Esophagus muscularis mucosa (tissue), 4 donors: ENCODE results near the gene SF3A1. TPM values are rescaled to one million over a fixed set of nuclear protein-coding genes. Genes with fewer than 3 reads are reported as not detected.
A peak's percentile ranks its signal among the peaks of the same experiment; 100 is the strongest.

ENCODE experiments used
- DNase-seq: peaks from one replicate; pipeline ENCODE4 v3.0.0-alpha.2; 2017; ENCODE audit errors: extremely low spot score
- H3K27ac ChIP-seq, 4 donors: fragments of 200-600 bp; sonication (generic); replicated peaks in 1 of 4; 1 replicate in 3 of 4; 2 replicates in 1 of 4; pipeline ENCODE4 v1.5.1; 2016 to 2019; ENCODE audit warnings: mild to moderate bottlenecking in 1 of 4
- H3K27me3 ChIP-seq, 4 donors: fragments of 200-600 bp; sonication (generic); one replicate each; pipeline versions ENCODE4 v1.5.1 to v1.6.0; 2016 to 2019
- H3K36me3 ChIP-seq, 4 donors: fragments of 200-600 bp; sonication (generic); one replicate each; pipeline ENCODE4 v1.5.1; 2016 to 2019
- H3K4me1 ChIP-seq, 4 donors: fragments of 200-600 bp; sonication (generic); one replicate each; pipeline ENCODE4 v1.5.1; 2016 to 2019
- H3K4me3 ChIP-seq, 4 donors: fragments of 200-600 bp; sonication (generic); 1 replicate in 2 of 4; 2 replicates in 2 of 4; pipeline ENCODE4 v1.5.1; 2016 to 2019; ENCODE audit warnings: mild to moderate bottlenecking in 4 of 4, moderate library complexity in 1 of 4
- H3K9me3 ChIP-seq, 4 donors: fragments of 200-600 bp; sonication (generic); 1 replicate in 3 of 4; 2 replicates in 1 of 4; pipeline ENCODE4 v1.5.1; 2016 to 2019
- EP300 ChIP-seq: sonication (generic); formaldehyde crosslinking; IDR thresholded peaks from one replicate; pipeline ENCODE4 v1.6.1; 2017; ENCODE audit warnings: antibody characterized with exemption
- POLR2A ChIP-seq: fragments of 450-650 bp; IDR thresholded peaks from one replicate; pipeline ENCODE4 v1.6.1; 2017; ENCODE audit warnings: antibody characterized with exemption, moderate library complexity, mild to moderate bottlenecking, low read depth
- POLR2AphosphoS5 ChIP-seq, 2 donors: sonication (generic); formaldehyde crosslinking; IDR thresholded peaks; one replicate each; pipeline ENCODE4 v1.6.1; 2017; ENCODE audit warnings: antibody characterized with exemption in 2 of 2
- WGBS: methylation state at CpG from one replicate; pipeline ENCODE4 v1.1.5; 2018; 5-methylcytosine and 5-hydroxymethylcytosine counted together
- intact Hi-C: fragments of 100-400 bp; cut with DNase I; formaldehyde crosslinking; loops from one replicate; pipeline ENCODE4 v1.15.1; 2023
- total RNA-seq, 4 donors: library from RNA; depleted of rRNA; stranded (reverse); fragments of >200 nt; gene quantifications; one replicate each; pipeline versions ENCODE4 v1.1.0 to v1.2.1, GENCODE V29; 2016
- TF ChIP-seq, protein P1 (sequence below), 3 experiments: fragments of 200-600 bp in 2 of 3; fragments of 450-650 bp in 1 of 3; sonication (generic) in 2 of 3; IDR thresholded peaks; one replicate each; pipeline ENCODE4 v1.5.1; 2017 to 2019; ENCODE audit warnings: antibody characterized with exemption in 3 of 3, mild to moderate bottlenecking in 2 of 3, moderate library complexity in 1 of 3

SF3A1 gene
- total RNA-seq, 4 donors from 2014 or later: 32.8 to 85.8 (median 60.0) TPM

DNA sequence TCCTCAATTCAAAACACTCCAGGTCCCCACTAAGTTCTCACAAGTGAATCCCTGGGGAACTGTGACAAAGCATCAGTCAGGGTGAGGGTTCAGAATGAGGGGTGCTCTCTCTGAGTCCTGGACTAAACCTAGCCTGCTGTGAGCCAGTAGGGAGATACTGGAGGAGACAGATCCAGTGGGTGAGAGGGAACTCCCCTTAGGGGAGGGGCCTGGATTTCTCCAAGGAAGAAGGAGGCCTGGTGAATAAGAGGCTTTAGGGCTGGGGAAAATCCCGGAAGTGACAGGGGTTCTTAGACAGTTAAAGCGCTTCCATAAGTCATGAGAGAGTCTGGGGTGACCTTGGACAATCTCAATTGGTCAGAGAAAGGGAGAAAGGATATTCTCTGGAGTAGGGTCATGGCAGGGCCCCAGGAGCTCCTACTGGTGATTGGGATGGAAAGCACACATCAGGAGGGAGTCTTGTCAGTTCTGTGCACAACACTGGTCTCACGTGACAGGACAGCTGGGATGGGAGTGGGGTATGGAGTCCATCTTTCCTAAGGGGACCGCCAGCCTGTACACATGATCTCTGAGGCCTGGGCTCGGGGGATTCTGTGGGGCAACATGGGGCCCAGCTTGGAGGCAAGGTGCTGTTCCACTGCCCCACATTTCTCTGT, 31.5 kb downstream of the SF3A1 start:
- H3K27me3 ChIP-seq: no peaks in the 10 kb centered on the region
- peaks cover 0 to 16% (median 10%) of the 10 kb centered on the region in 4 donors for H3K36me3 ChIP-seq
- H3K4me1 ChIP-seq: peaks cover 58 to 69% (median 68%) of the 10 kb centered on the region in 4 donors
- WGBS: 46% methylated on average over 3 of the region's 5 CpGs
- intact Hi-C loops: no loop called here
- no peak for DNase-seq
- peak; percentile 24 to 43 for TF ChIP-seq POLR2AphosphoS5 (IDR thresholded peaks at IDR 0.05)
- no peak for TF ChIP-seq POLR2A
- H3K4me3 ChIP-seq: peak overlapping the region; percentile 98 to 100 (median 99)
- peak overlapping the region; percentile 93 to 95 (median 94) for H3K27ac ChIP-seq
- no peaks in the 10 kb centered on the region for H3K9me3 ChIP-seq

- H3K27ac ChIP-seq: peak overlapping the region; percentile 93 to 95 (median 94)
- peaks cover 68 to 79% (median 78%) of the 10 kb centered on the region in 4 donors for H3K4me1 ChIP-seq
- intact Hi-C loops: no loop called here
- 67% methylated on average over 8 of the region's 8 CpGs for WGBS
- H3K36me3 ChIP-seq: peaks cover 0 to 21% (median 6%) of the 10 kb centered on the region in 4 donors
- no peaks in the 10 kb centered on the region for H3K27me3 ChIP-seq
- no peak for DNase-seq
- no peaks in the 10 kb centered on the region for H3K9me3 ChIP-seq
- peak overlapping the region; percentile 98 to 100 (median 99) for H3K4me3 ChIP-seq
- TF ChIP-seq EP300 (no peak), POLR2A (no peak)
- TF ChIP-seq, protein P1, sequence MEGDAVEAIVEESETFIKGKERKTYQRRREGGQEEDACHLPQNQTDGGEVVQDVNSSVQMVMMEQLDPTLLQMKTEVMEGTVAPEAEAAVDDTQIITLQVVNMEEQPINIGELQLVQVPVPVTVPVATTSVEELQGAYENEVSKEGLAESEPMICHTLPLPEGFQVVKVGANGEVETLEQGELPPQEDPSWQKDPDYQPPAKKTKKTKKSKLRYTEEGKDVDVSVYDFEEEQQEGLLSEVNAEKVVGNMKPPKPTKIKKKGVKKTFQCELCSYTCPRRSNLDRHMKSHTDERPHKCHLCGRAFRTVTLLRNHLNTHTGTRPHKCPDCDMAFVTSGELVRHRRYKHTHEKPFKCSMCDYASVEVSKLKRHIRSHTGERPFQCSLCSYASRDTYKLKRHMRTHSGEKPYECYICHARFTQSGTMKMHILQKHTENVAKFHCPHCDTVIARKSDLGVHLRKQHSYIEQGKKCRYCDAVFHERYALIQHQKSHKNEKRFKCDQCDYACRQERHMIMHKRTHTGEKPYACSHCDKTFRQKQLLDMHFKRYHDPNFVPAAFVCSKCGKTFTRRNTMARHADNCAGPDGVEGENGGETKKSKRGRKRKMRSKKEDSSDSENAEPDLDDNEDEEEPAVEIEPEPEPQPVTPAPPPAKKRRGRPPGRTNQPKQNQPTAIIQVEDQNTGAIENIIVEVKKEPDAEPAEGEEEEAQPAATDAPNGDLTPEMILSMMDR (IDR thresholded peaks at IDR 0.05): no peak
These were observed 32.5 kb downstream of the SF3A1 start for GRCh38 chr22:30324014-30324730.

DNA sequence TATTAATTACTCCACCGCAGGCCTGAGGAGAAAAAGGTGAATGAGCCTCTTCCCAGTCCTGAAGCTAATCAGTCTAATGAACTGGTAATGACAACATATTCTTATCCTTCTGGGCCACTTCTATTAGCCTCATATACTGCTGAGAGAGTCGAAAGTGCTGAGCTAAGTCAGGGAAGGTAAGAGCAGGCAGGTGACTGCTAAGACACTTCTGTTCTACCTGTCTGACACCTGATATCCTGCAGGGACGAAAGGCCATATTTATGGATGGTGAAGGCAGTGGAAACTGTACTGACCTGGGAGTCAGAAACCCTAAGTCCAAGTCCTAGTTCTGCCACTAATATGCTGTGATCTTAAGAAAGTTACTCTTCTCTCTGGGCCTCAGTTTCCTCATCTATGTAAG, 33.4 kb downstream of the SF3A1 start:
- H3K27ac ChIP-seq: no peak overlapping the region
- no peaks in the 10 kb centered on the region for H3K9me3 ChIP-seq
- peaks cover 77 to 88% (median 87%) of the 10 kb centered on the region in 4 donors for H3K4me1 ChIP-seq
- H3K27me3 ChIP-seq: no peaks in the 10 kb centered on the region
- TF ChIP-seq POLR2AphosphoS5 (IDR thresholded peaks at IDR 0.05) (no peak), EP300 (no peak), POLR2A (no peak)
- TF ChIP-seq, protein P1 (IDR thresholded peaks at IDR 0.05): no peak
- peaks cover 0 to 23% (median 9%) of the 10 kb centered on the region in 4 donors for H3K36me3 ChIP-seq
- intact Hi-C loops: no loop called here
- no peak overlapping the region for H3K4me3 ChIP-seq
- 94% methylated on average over 3 of the region's 3 CpGs for WGBS
- no peak for DNase-seq

DNA sequence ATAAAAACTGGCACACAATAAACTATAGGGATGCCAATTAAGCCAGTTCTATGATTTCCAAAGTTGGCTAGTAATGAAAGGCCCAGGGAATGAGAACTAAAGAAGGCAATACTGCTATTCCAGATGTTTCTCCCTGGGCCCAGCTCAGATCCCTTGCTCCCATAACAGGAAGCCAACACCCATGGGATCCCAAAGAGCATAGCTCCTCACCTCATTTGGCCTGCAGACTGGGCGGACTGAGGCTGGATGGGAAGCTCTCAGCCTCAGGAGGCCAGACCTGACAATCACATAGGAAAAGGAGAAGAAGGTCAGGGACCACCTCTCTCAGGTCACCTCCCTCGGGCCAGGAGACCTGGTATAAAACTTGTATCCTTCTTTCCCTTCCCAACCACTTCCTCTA, 35.2 kb downstream of the SF3A1 start:
- Histone ChIP-seq H3K4me3 (no peak overlapping the region), H3K36me3 (peaks cover 0 to 27% (median 15%) of the 10 kb centered on the region in 4 donors), H3K4me1 (peaks cover 86 to 97% (median 96%) of the 10 kb centered on the region in 4 donors), H3K27ac (peak overlapping the region; percentile 18 to 38 (median 30)), H3K9me3 (no peaks in the 10 kb centered on the region), H3K27me3 (no peaks in the 10 kb centered on the region)
- intact Hi-C loops: no loop called here
- no peak for DNase-seq
- 72% methylated on average over 2 of the region's 2 CpGs for WGBS
- TF ChIP-seq EP300: no peak
- TF ChIP-seq POLR2AphosphoS5 (IDR thresholded peaks at IDR 0.05): no peak
- TF ChIP-seq, protein P1 (IDR thresholded peaks at IDR 0.05): no peak
- TF ChIP-seq POLR2A: no peak

GRCh38 chr22:30320021-30320556, 36.6 kb downstream of the SF3A1 start:
- Histone ChIP-seq H3K36me3 (peaks cover 0 to 31% (median 18%) of the 10 kb centered on the region in 4 donors), H3K4me1 (peaks cover 90 to 100% (median 99%) of the 10 kb centered on the region in 4 donors), H3K27me3 (no peaks in the 10 kb centered on the region), H3K27ac (peak overlapping the region in 2 of 4 donors; percentile 4 to 18), H3K9me3 (no peaks in the 10 kb centered on the region), H3K4me3 (no peak overlapping the region)
- no peak for DNase-seq
- 92% methylated on average over 3 of the region's 3 CpGs for WGBS
- TF ChIP-seq POLR2AphosphoS5 (IDR thresholded peaks at IDR 0.05) (no peak), EP300 (no peak), POLR2A (no peak)
- TF ChIP-seq, protein P1 (IDR thresholded peaks at IDR 0.05): no peak
- intact Hi-C loops: no loop called here
